Amniotic epithelial cell (primary cell): Measurements from ENCODE around the gene RTN3.

ENCODE experiments used
- DNase-seq: peaks from one replicate; pipeline ENCODE4 v3.0.0-alpha.2; 2010; ENCODE audit warnings: low read depth

RTN3 gene

DNA sequence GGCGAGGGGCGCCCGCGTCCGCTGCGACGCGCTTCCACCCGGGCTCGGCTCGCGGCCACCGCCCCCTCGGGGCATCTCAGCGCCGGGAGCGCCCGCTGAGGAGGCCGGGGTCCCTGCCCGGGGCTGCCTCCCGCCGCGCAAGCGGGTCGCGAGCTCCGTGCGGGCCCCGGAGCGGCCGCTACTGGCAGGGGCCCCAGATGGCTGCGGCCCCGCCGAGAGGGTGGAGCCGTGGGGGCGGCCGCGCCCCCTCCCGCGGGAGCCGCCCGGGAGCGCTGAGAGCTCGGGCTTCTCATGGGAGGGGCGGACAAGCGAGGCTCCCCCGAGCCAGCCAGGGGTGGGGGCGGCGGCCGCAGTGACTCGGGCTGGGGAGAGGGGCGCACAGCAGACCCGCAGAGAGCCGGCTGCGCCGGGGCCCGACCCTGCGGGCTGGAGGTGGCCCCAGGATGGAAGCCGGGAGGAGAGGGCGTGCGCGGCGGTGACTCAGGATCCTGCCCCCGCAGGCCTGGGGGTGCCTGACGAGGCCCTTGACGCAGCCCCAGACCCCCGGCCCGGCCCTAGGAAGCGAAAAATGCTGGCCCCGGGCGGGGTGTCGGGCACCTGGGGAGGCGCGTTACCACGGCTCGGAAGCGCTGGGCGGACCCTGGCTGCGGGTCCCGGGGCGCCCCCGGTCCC, 87.9 kb downstream of the RTN3 start:
- peak; percentile 26 for DNase-seq

DNA sequence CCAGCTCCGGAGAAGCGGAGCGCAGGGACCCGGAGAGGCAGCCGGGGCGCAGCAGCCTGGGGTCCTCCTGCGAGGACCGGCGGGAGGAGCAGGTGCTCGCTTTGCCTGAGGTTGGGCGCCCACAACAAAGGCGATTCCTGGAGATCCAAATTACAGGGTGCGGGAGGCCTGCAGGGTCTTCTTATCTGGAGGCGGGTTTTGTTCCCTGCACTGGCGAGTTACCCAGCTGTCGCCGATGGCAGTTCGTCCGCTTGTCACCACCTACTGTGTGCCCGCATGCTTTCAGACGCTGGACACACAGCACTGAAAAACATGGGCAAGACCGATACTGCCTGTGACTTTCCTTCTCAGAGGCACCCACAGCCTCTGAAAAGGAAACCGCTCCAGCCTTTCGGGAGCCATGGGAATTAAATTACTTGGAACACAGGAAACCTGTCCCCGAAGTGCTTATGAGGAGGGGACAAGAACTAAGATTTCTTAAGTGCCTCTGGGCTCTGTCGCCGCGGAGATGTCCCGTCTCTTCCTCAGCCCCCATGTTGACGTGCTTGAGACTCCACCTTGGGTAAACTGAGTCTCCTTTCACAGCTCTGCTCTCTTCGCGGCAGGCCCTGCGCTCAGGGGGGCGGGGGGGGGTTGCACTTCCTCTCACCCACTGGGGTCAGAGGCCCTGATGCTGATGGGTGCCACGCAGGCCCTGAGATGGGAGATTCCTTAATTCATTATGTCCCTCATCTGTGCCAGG, 88.6 kb downstream of the RTN3 start:
- no peak for DNase-seq

DNA sequence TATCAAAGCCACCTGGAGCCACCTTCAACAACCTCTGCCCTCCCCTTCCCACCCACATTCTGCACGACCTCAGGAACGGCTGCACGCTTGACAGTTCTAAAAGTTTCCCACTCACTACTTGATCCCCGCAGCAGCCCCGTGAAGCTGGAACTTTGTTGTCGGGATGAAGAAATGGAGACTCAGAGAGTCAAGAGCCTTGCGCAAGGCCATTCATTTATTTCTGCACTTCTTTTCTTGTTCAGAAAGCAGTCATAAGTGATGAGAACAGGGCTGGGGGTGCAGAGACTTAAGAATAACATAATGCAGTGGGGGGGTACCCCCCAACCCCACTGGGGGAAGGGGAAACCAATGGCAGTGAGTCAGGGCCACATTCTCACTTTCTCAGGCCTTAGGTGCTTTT, 89.5 kb downstream of the RTN3 start:
- peak; percentile 82 for DNase-seq

DNA sequence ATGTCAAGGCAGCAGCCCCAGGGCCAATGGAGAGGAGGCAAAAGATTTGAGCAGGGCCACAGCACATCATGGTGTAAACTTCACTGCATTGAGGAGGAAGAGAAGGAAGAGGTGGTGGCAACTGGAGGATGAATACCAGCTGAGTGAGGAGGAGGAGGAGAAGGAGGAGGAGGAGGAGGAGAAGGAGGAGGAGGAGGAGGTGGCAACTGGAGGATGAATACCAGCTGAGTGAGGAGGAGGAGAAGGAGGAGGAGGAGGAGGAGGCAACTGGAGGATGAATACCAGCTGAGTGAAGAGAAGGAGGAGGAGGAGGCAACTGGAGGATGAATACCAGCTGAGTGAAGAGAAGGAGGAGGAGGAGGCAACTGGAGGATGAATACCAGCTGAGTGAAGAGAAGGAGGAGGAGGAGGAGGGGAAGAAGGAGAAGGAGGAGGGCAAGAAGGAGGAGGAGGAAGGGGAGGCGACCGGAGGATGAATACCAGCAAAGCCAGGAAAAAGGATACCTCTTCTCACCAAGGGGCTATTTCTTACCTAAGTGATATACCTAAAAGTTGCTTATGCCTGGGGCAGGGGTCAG, 90.5 kb downstream of the RTN3 start:
- DNase-seq: peak; percentile 59

DNA sequence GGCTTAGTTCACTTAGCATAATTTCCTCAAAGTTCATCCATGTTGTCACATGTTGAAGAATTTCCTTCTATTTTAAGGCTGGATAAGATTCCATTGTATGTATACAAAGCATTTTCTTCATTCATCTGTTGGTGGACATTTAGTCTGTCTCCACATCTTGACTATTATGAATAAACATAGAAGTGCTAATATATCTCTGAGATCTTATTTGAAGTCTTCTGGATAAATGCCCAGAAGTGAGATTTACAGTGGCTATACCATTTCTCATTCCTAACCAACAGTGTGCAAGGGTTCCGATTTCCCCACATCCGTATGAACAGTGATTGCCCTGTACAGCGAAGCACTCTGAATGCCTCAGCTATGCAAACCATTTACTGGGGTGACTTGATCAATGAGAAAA, 93.9 kb downstream of the RTN3 start:
- peak; percentile 91 for DNase-seq

DNA sequence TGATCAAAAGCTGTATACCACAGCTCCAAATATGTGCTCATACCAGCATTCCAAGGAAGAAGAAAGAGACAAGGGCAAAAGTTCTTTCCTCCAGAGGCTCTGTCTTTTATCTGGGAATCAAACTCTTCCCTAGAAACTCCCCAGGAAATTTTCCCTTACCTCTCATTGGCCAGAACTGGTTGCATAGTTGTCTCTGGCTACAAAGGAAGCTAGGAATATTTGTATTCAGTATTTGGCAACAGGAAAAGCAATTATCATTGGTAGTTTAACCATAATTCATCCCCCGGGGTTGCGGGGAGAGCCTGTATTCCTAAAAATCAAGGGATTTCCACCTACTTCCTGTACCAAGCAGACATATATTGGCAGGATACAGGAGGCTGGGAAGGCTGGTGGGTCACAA, 97.7 kb downstream of the RTN3 start:
- peak; percentile 78 for DNase-seq

DNA sequence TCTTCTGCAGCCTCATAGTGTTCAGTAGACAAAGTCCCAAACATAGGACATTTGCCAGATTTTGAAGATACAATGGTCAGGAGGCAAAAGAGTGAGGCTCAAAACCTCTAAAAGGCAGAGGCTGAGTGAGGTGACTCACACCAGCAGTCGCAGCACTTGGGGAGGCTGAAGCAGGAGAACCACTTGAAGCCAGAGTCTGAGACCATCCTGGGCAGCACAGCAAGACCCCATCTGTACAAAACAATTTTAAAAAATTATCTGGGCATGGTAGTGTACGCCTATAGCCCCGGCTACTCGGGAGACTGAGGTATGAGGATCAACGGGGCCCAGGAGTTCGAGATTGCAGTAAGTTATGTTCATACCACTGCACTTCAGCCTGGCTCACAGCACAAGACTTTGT, 101.4 kb downstream of the RTN3 start:
- no peak for DNase-seq

DNA sequence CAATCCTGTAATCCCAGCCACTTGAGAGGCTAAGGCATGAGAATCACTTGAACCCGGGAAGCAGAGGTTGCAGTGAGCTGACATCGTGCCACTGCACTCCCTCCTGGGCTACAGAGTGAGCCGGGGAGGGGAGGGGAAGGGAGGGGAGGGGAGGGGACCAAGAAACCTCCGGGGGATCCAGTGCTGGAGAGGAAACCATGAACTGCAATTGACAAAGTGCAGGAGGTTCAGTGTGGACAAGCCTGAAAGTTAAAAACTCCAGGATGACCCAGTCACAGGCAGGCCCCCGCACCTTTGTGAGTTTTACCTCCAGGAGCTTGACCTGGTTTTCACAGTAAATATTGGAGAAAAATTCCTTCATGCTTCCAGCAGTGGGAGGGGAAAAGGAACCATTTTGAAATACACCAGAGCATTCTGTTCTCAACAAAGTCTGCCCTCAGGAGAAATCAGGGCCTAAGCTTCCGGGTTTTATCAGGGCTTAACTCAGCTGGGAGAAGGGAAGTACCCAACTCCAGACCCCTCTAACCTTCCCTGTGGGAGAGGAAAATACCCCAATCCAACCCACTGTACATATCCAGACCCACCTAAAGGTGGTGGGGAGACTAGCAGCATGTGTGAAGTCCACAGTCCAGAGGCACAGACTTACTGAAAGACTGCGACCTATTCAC, 102.8 kb downstream of the RTN3 start:
- peak; percentile 25 for DNase-seq

DNA sequence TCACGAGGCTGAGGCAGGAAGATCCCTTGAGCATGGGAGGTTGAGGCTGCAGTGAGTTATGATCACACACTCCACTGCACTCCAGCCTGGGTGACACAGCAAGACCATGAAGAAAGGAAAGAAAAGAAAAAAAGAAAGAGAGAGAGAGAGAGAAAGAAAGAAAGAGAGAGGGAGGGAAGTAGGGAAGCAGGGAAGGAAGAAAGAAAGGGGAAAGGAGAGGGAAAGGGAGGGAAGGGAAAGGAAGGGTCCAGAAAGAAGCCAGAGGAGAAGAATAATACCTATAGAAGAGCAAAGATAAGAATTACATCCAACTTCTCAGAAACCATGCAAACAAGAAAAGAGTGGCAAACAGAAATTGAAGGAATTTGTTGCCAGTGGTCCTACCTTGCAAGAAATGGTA, 104.5 kb downstream of the RTN3 start:
- no peak for DNase-seq

DNA sequence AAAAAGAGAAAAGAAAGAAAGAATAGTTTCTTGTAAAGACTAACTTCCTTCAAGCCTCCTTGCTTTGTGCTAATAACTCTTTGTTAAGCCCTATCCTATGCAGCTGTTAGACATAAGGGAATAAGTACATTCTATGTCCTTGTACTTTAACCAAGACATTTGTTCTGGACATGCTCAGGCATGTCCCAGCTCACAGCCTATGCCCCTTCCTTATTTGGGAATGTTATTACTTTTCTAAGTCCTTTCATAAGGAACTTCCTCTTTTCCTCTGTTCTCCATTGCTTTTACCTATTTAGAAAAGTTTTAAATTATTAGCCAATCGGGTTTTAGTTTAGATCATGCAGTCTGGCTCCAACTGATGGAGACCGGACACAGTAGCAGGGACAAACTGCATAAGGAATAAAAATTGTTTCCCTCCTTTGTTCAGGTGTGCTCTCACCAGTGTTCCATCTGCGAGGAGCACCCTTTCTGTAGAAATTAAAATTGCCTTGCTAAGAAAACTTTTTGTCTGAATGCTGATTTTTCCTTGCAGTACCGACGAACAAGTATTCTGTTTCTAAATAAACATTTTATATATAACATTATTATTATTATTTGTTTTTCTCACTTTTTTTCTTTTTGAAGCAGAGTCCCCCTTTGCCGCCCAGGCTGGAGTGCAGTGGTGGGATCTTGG, 110.3 kb downstream of the RTN3 start:
- no peak for DNase-seq

DNA sequence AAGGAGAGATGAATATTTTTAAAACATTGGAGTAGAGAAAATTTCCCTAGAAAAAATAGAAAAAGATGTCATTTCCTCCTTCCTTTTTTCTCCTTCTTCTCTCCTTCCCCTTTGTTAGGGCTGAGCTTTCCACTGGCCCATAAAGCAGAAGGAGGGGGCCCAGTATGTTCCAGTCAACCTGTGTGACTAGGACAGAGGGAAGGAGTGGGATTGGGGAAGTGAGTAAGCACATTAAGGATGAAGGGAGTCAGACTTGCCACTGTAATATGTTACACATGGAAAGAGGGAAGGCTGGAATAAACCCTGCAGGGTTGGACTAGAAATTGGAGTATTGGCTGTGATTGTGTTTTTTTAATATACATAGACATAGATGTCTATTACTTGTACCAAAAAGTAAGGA, 111.9 kb downstream of the RTN3 start:
- DNase-seq: no peak

DNA sequence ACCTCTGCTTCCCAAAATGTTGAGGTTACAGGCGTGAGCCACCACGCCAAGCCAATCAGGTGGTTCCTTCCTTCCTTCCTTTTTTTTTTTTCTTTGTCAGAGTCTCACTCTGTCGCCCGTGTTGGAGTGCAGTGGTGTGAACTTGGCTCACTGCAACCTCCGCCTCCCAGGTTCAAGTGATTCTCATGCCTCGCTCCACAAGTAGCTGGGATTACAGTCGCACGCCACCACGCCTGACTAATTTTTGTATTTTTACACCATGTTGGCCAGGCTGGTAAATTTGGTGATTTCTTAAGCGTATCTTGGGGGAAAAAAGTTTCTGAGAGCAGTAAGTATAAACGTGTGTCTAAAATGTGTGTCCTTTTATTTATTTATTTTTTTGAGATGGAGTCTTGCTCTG, 113.8 kb downstream of the RTN3 start:
- DNase-seq: no peak

DNA sequence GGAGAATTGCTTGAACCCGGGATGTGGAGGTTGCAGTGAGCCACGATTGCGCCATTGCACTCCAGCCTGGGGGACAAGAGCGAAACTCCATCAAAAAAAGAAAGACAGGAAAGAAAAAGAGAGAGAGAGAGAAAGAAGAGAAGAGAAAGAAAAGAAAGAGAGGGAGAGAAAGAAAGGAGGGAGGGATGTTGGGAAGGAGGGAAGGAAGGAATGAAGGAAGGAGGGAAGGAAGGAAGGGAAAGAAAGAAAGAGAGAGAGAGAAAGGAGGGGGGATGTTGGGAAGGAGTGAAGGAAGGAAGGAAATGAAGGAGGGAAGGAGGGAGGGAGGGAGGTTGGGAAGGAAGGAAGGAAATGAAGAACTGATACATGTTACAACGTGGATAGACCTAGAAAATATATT, 119.6 kb downstream of the RTN3 start:
- no peak for DNase-seq

DNA sequence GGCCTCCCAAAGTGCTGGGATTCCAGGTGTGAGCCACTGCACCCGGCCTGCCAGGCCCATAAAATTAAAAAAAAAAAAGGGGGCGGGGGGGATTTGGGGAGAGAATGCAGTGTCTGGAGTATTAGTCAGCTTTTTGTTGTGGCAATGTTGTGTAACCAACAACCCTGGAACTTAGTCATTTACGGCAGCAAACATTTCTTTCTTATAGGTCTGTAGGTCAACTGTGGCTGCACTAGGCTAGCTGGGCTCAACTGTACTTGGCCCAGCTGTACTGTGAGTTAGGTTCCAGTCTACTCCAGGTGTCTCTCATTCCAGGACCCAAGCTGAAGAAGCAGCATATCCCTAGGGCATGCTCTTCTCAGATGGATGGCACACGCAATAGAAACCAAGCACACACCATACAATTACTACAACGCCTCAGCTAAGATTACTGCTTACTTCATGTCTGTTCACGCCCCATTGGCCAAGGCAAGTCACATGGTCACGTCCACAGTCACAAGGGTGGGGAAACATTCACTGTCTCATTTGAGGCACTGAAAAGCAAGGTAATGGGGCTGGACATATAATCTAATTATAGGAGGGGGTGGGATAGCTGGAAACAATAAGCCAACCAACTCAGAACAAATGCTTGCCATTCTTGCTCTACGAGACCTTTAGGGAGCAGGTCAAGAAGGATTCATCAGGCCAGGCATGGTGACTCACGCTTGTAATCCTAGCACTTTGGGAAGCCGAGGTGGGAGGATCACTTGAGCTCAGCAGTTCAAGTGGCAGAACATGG, 121.5 kb downstream of the RTN3 start:
- peak; percentile 87 for DNase-seq

DNA sequence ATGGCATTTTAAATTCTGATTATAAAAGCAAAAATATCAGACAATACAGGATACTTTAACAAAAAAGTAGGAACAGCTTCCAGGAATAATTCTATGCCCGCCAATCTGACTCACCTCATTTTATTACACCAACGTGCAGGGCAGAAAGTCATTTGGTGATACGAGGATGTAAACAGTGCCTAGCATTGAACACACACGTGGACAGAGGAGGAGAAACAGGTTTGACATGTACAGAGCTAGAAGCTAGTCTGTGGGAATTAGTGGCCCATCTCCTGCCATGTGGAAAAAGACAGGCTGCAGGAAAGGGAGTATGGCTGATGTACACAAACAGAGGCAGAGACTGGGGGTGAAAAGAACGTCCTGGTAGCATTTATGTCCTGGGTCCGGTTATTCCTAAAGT, 123.0 kb downstream of the RTN3 start:
- DNase-seq: no peak

DNA sequence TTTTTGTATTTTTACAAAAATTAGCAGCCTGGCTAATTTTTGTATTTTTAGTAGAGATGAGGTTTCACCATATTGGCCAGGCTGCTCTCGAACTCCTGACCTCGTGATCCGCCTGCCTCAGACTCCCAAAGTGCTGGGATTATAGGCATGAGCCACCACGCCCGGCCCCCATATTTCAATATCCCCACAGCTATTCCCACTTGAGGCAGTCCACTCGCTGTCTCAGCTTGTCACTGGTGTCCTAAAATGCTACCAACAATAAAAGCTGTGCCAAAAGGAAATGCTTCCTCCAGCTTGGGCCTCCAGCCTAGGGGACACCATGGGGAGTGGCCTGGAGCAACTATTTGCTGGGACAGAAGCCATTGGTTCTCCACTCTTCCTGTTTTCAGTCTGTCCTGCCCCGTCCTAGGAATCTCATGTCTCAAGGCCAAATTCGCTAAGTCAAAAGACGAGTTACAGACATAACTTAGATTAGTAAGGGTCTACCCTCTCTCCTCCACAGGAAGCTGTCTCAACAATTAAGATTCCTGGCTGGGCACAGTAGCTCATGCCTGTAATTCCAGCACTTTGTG, 124.6 kb downstream of the RTN3 start:
- peak; percentile 48 for DNase-seq
